ENCODE measurements around the gene ABLIM2.

The ABLIM2 gene

GRCh38 chr4:8133897-8134563 is 24.6 kb downstream of the ABLIM2 start:
- no peak for DNase-seq

DNA sequence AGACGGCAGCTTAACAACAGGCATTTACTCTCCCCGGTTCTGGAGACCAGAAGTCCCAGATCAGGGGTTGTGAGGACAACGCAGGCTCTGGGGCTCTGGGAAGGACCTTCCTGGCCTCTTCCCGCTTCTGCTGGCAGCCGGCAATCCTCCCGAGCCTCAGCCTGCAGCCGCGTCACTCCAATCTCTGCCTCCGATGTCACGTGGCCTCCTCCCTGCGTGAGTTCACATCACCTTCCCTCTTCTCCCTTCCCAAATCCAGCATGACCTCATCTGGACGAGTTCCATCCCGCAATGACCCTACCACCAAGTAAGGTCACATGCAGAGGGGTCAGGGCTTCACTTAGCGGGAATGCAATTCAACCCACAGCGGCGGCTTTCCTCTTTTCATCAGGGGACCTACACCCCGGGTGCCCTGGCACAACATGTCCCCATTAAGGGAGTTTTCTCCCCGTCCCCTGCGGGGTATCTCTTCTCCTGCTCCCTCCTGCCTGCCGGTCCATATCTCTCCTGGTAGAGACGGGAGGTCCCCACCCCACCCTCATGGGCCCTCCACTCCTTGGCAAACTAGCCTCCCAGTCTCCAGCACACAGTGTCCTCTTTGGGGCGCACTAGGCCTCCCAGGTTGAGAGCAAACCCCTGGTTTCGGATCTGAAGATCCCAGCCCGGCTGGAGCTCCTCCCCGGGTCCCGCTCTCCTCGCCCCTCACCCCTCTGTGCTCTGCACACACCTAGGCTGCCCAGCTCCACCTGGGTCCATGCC is 25.5 kb downstream of the ABLIM2 start:
- no peak for DNase-seq

DNA sequence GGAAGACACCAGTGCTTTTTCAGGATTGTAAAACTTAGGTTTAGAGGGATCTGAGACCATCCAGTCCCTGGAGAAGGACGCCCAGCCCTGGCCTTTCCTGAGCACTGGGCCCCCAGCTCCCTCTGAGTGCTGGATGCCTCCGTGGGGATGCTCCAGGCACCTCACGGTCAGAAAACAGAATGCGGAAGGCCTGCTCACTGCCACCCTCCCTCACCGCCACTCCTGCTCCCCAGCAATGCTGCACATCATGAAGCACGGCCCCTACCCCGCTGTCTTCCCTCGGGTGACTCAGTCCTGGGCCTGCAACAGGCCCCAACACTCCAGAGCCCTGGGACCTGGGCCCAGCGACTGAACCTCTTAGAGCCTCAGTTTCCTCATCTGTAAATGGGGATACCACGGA is 26.2 kb downstream of the ABLIM2 start:
- DNase-seq: no peak

GRCh38 chr4:8131826-8132225 is 26.8 kb downstream of the ABLIM2 start:
- no peak for DNase-seq

DNA sequence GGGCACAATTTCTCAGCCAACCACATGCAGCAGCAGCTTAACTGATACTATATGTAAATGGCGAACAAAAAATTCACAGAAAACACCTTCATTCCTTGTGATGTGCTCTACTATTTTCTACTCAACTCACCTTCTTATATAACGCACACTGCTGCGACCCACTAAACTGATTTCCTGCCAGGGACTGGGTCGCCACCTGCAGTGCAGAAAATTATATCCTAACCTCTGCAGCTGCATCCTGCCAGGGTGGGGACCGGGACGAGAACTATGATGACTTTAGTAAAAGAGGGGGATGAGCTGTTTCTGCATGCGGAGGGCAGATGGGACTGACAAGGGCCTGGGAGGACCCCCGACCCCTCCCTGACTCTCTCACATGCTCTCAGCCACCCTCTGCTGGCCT is 27.4 kb downstream of the ABLIM2 start:
- DNase-seq: no peak

- DNase-seq: no peak
Measured at GRCh38 chr4:8130346-8131066, 28.1 kb downstream of the ABLIM2 start.

DNA sequence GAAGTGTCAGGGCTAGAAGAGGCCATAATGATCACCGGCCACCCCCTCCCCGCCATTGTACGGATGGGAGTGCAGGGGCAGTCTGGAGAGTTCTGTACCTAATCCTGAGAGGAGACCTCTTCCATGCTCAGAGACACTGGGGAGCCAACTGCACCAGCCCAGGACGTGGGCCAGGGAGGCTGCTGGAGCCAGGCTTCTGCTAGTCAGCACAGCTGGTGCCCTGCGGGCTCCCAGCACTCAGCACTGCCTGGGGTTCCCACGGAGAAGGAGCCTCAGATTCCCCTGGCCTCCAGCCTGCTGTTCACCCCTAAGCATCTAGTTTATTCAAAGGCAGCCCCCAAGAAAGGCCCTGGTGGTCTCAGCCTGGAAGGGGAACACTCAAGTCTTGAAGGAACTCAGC is 28.8 kb downstream of the ABLIM2 start:
- no peak for DNase-seq

- DNase-seq: peak; percentile 28
Measured at GRCh38 chr4:8129136-8129535, 29.5 kb downstream of the ABLIM2 start.

DNA sequence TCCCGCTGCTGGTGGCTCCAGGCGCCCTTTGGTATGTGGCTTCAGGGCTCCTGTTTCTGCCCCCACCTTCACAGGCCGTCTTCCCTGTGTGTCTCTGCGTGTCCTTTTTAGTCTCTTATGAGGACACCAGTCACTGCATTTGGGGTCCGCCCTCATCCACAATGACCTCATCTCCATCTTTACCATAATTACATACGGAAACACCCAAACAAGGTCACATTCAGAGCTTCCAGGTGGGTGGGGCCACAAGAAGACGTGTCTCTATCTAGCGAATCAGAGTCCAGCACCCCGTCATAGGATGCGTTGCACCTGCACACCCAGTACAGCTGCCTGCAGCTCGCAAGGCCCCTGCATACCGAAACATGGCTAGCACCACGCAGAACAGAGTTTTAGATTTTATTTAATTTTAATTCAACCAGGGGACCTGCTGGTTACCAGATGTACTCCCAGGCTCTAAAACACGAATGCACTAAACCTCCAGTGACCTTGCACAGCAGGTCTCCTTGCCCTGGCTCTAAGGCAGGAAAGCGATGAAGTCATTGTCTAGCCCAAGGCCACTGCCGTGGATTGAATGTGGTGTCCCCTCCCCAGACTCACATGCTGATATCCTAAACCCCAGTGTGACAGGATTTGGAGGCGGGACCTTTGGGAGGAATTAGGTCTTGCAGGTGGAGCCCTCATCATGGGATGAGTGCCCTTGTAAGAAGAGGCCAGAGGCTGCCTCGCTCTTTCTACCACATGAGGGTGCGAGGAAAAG is 30.3 kb downstream of the ABLIM2 start:
- no peak for DNase-seq

DNA sequence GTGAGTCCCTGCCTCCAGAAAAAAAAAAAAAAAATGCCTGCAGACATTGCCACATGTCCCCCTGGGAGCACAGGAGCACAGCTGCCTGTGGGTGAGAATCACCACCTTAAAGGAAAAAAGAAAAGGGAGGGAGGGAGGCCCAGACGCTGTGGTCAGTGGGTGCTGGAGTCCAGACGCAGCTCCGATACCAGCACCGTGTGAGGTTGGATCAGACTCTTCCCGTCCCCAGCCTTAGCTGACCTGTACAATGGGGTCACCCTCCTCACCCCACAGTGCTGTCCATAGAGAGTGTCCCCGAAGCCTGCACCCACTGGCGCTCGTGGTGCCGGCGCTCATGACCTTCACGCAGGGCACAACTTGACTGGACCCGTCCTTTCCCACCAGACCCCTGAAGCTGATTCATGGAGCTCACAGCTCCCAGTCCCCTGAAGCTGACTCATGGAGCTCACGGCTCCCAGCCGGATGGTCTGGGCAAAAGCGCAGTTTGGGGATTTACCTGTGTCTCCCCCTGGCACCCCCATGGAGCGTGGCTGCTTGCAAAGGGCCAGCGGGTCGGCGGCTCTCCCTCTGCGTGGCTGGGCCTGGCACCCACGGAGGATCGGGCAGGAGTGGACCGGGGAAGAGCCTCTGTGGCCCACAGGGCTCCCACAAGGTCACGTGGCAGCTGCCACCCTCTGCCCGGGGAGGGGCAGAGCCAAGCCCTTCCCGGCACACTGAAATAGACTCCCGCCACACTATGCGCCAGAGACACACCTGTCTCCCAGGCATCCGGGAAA is 31.4 kb downstream of the ABLIM2 start:
- no peak for DNase-seq

DNA sequence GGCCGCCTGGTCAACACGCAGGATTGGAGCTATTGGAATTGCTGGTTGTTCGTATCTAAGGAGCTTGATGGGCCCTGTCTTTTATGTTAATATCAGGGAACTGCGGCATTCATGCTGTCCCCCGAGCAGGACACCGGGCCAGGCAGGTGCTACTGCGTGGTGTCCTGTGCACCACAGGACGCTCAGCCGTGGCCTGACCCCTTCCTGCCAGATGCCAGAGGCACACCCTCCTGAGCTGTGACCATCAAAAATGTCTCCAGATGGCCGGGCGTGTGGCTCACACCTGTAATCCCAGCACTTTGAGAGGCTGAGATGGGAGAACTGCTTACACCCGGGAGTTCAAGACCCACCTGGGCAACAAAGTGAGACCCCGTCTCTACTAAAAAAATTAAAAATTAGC is 32.1 kb downstream of the ABLIM2 start:
- no peak for DNase-seq

GRCh38 chr4:8125526-8126056 is 33.0 kb downstream of the ABLIM2 start:
- no peak for DNase-seq

DNA sequence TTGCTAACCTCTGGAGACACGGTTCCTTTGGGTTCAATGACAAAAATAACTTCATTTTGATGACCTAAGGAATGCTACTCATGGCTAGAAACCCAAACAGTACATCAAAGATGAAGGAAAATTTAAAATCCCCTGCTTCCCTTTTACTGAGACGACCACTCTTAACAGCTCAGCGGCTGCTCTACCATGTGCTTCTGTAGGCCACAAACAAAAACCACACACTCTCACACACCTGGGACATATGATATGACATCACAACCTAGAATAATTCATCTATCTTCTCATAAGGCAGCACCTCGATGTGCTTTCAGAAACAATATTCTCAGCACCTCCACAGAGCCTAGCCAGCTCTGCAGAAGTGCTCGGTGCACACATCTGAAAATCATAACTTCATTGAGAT is 34.7 kb downstream of the ABLIM2 start:
- DNase-seq: no peak

GRCh38 chr4:8123389-8123788 is 35.2 kb downstream of the ABLIM2 start:
- DNase-seq: no peak

GRCh38 chr4:8122746-8123145 is 35.9 kb downstream of the ABLIM2 start:
- no peak for DNase-seq

GRCh38 chr4:8121292-8122015 is 37.2 kb downstream of the ABLIM2 start:
- no peak for DNase-seq

- DNase-seq: no peak
Measured at GRCh38 chr4:8120501-8120900, 38.1 kb downstream of the ABLIM2 start.

GRCh38 chr4:8119877-8120276 is 38.7 kb downstream of the ABLIM2 start:
- no peak for DNase-seq

- DNase-seq: no peak
Measured at GRCh38 chr4:8118531-8118930, 40.1 kb downstream of the ABLIM2 start.

- no peak for DNase-seq
Measured at GRCh38 chr4:8118035-8118434, 40.6 kb downstream of the ABLIM2 start.

GRCh38 chr4:8117278-8117682 is 41.3 kb downstream of the ABLIM2 start:
- peak; percentile 26 for DNase-seq

All from suppressor macrophage treated with lipopolysaccharide for 4 hours (primary cell).